A549 (cell line): ENCODE results near the gene MYDGF.

Source experiments
- HOXA7 ChIP-seq: fragments of 250-450 bp; sonication (Bioruptor Pico); IDR thresholded peaks from 2 replicates; pipeline ENCODE4 v1.5.0; 2020; ENCODE audit warnings: mild to moderate bottlenecking, moderate library complexity
- MYC ChIP-seq: IDR thresholded peaks from 2 replicates; pipeline ENCODE4 v1.6.1; 2012; ENCODE audit warnings: mild to moderate bottlenecking, inconsistent platforms, low read length, improper control_type of control experiment, borderline replicate concordance
- NPAS2 ChIP-seq: fragments of 250-450 bp; sonication (Bioruptor Pico); IDR thresholded peaks from 2 replicates; pipeline ENCODE4 v1.8.0; 2022; ENCODE audit warnings: mild to moderate bottlenecking, moderate library complexity, borderline replicate concordance
- PBX3 ChIP-seq: IDR thresholded peaks from 2 replicates; pipeline ENCODE4 v1.6.1; 2012
- TF ChIP-seq, protein P1 (sequence below): fragments of >200 bp; sonication (Bioruptor Twin); formaldehyde crosslinking; IDR thresholded peaks from 3 replicates; pipeline ENCODE4 v1.5.1; 2016

GRCh38 chr19:4624733-4625362 is 45.3 kb downstream of the MYDGF start:
- no peak for TF ChIP-seq NPAS2 (CRISPR knock-in tag)
- no peak for TF ChIP-seq MYC
- no peak for TF ChIP-seq PBX3
- no peak for TF ChIP-seq HOXA7 (CRISPR knock-in tag)
- TF ChIP-seq, protein P1, sequence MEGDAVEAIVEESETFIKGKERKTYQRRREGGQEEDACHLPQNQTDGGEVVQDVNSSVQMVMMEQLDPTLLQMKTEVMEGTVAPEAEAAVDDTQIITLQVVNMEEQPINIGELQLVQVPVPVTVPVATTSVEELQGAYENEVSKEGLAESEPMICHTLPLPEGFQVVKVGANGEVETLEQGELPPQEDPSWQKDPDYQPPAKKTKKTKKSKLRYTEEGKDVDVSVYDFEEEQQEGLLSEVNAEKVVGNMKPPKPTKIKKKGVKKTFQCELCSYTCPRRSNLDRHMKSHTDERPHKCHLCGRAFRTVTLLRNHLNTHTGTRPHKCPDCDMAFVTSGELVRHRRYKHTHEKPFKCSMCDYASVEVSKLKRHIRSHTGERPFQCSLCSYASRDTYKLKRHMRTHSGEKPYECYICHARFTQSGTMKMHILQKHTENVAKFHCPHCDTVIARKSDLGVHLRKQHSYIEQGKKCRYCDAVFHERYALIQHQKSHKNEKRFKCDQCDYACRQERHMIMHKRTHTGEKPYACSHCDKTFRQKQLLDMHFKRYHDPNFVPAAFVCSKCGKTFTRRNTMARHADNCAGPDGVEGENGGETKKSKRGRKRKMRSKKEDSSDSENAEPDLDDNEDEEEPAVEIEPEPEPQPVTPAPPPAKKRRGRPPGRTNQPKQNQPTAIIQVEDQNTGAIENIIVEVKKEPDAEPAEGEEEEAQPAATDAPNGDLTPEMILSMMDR: peak; percentile 33
